DMS53 treated with DMSO at 0.1 percent for 48 hours (cell line): Measurements from ENCODE around the gene VWCE.
A peak's percentile ranks its signal among the peaks of the same experiment; 100 is the strongest.
"Not testable (repeated sequence)": the region's sequence is repeated elsewhere in the genome, so short reads cannot be mapped to it uniquely, and the experiment has no call there.

Experiments
- DNase-seq: peaks from one replicate; lab custom pipeline; 2025; ENCODE audit not compliant: unreplicated experiment; lab: John Stamatoyannopoulos, UW

VWCE gene

DNA sequence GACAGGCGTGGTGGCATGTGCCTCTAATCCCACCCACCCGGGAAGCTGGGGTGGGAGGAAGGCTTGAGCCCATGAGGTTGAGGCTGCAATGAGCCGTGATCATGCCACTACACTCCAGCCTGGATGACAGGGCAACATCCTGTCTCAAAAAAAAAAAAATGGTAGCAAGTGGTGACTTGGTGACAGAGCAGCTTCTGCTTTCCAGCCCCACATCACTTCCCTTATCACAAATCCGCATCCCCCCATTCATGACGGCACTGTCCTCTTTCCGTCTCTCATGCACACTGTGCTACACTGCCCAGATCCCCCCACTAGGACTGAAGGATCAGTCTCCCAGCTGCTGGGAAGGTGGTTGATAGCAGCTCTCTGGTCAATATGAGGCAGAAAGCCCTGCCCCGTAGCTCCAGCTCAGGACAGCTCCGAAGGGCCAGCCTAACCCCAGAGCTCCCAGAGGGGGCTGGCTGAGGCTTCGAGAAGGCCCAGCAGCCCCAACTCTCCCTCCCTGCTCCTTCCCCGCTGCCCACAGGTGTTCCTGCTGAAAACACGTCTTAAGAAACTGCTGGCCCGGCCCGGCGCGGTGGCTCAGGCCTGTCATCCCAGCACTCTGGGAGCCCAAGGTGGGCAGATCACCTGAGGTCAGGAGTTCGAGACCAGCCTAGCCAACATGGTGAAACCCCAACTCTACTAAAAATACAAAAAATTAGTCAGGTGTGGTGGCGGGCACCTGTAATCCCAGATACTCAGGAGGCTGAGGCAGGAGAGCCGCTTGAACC lies 38.2 kb downstream of the VWCE start:
- DNase-seq, result no peak

DNA sequence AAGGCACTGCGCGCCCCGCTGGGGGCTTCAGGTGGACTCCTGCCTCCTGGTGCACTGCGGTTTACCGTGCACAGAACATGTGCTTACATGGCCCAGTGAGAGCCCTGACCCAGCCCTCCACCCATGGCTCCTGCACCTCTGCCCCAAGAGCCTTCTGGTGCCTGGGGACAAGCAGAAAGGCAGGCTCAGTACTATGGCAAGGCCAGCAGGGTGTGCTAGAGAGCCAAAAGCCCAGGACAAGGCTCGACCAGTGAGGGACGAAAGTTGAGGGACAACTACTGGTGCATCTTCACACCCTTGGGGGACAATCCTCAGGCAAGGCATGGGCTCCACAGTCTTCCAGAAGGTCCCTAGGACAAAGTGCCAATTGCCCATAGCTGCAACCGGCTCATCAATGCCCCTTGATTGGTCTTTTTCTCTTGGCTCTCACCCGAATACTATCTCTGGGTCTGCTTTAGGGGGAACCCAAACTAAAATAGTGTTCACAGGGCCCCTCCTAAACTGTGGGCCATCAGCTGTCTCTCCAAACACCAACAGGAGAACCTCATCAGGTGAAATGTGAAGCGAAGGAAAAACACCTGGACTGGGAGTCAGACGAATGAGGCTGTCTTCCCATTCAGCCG lies 40.6 kb downstream of the VWCE start:
- peak; percentile 32 for DNase-seq

DNA sequence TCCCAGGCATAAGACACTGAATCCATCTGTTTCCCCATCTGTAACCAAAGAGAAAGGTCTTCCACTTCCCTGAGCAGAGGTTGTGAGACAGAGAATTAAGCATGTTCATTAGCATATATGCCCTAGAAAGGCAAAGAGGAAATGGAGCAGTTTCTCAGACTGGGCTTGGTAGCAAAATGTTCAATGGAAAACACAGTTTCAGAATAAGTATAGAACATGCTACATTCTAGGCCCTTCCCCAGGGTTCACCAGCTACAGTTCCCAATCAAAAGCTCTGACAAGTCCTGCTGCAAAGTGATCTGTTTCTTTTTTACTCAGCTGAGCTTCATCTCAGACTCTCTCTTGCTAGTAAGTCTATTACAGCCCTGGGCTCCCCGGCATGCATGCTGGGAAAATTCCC lies 42.8 kb downstream of the VWCE start:
- DNase-seq, result not testable (repeated sequence)

DNA sequence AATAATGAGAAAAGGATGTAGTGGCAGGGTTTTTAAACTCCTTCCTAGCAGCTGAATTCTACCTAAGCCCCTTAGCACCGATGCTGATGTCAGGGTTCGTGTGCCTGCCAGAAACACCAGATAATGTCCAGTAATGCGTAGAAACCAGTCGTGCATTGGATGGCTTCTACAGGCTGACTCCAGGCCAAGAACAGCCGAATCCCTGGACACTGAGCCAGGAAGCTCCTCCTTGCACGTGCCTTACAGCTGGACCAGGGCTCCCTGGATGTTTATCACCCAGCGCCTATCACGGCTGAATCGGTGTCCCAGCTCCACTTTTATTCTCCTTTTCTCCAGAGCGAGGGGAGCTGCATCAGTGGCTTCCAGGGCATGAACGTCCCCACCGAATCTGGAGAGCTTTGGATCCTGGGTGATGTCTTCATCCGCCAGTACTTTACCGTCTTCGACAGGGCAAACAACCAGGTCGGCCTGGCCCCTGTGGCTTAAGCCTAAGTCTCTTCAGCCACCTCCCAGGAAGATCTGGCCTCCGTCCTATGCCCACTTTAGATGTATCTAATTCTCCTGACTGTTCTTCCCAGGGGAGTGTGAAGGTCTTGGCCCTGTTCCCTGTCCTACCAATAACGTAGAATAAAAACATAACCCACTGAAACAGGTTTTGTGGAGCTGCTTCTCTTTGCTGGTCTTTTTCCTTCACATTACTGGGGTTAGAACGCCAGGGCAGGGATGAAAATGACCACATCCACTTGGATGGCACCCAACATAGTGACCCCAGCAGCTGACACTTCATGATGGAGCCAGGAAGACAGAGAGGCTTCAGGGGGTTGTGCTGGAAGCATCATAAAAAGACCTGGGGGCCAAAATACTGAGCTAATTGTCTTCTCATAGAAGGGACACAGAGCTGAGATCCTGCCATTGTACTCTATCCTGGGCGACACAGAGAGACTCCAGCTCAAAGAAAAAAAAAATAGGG lies 44.0 kb downstream of the VWCE start:
- DNase-seq, result not testable (repeated sequence)

DNA sequence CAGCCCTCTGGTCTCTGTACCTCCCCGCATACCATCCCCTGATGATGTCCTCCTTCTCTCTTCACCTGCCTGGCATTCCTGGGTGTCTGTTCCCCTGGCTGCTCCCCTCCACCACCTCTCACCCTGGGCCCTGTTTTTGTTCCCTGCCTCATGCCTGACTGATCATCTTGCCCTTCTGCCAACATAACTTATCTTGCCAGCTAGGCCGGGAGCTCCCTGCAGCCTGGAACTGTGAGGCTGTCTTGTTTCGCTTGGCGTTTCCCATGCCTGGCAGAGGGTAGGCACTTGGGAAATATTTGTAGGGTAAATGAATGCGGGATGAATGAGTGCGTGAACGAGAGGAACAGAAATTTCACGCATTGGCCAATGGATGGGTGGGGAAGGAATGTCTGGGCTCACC lies 45.9 kb downstream of the VWCE start:
- DNase-seq, result not testable (repeated sequence)

DNA sequence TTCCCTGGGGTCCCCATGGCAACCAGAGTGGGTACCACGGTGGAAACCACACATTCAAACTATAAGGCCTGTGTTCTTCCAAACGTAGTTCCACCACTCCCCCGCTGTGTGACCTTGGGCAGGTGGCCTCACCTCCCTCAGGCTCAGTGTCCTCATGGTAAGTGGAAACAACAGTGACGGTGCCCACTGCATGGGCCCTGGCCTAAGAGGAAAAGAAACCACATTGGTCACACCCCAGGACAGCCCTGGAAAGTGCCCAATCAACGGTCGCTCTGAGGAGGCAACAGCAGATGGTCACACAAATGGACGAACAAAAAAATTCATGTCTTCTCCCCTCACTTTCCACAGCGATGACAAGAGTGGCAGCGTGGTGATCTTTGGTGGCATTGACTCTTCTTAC lies 47.0 kb downstream of the VWCE start:
- not testable (repeated sequence) for DNase-seq

DNA sequence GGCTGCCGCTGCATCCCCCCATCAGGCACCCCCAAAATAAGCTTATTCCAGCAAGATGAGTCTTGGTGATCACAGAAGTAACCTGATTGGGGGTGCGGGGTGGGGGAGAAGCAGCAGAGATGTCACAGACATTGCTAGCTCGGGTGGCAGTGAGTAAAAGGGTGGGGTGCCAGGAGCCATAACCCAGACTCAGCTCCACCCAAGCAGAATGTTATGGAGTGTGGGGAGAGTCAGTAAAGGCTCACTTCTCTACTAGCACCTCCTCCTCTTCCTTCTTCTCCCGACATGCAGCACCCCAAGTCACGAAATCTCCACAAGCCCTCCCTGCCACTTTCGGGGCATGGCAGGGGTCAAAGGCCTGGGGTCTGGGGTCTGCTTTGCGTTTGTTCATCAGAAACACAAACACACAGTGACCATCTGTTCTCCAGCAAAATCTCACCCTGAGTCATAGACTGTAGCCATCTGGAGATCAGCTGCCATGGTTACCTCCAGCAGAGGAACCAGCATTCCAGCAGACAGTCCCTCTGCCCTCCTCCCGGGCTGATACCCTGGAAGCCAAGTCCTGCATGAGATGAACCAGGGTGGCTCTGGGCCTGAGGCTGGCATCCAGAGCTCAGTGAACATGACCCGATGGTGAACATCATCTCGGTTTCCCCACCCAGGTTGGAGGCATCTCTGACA lies 49.7 kb downstream of the VWCE start:
- DNase-seq, result not testable (repeated sequence)

DNA sequence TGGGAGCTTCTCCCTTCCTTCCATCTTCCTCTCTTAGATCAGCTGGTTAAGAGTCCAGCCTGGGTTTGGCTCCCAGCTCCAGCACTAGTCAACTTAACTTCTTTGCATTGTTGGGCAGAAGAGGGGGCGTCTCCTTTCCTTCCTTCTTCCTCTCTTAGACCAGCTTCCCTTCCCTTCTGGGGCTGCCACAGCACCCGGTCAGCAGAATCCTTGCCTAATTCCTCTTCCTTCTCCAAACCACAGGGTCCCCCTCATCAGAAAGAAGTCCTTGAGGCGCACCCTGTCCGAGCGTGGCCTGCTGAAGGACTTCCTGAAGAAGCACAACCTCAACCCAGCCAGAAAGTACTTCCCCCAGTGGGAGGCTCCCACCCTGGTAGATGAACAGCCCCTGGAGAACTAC lies 53.6 kb downstream of the VWCE start:
- not testable (repeated sequence) for DNase-seq

DNA sequence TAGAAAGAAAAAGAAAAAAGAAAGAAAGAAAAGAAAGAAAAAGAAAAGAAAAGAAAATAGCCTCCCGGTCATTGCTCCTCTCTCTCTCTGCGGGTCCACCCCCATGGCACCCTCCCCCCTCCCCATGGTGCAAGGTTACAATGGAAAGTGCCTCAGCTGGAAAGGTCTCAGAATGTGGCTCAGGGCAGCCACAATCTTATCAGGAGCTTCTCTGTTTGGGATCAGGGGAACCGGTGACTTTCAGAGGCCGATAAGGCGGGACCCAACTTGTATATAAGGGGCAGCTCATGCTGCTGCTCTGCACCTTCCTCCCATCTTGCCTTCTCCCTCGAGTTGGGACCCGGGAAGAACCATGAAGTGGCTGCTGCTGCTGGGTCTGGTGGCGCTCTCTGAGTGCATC lies 54.2 kb downstream of the VWCE start, which contains the start of gene PGA5:
Gene PGA5 (plus strand): TSS at position 301 of the 400 bp plus-strand sequence. CDS start 52 bp downstream, at position 353.
- DNase-seq, result not testable (repeated sequence)

DNA sequence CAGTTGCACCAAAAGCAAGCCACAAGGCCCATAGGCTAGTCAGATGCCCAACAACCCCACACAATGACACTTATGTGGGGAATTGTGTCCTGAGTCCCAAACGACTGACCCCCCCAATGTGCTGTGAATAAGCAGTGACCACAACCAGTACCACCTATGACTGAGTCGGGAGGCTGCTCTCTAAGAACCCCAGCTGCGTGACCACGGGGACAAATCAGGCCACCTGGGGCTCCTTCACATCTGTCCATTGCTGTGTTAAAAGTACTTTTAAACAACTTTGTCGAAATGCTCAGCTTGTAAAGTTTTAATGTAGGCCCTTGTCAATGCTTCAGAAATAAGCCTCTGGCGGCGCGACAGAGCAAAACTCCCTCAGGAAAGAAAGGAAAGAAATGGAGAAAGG lies 54.8 kb downstream of the VWCE start:
- not testable (repeated sequence) for DNase-seq

DNA sequence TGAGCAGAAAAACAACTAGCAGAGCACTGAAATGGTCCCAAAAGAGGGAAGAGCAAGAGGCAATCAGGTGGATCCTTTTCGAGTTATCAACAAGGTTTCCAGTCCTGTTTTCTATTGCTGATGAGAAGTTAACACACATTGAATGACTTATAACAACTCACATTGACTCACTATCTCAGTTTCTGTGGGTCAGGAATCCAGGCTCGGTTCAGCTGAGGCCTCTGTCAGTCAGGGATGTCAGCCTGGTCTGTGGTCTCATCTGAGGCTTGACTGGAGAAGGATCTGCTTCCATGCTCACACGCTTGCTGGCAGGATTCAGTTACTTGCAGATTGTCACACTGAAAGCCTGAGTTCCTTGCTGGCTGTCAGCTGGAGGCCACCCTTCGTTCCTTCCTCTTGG lies 58.0 kb downstream of the VWCE start:
- not testable (repeated sequence) for DNase-seq

DNA sequence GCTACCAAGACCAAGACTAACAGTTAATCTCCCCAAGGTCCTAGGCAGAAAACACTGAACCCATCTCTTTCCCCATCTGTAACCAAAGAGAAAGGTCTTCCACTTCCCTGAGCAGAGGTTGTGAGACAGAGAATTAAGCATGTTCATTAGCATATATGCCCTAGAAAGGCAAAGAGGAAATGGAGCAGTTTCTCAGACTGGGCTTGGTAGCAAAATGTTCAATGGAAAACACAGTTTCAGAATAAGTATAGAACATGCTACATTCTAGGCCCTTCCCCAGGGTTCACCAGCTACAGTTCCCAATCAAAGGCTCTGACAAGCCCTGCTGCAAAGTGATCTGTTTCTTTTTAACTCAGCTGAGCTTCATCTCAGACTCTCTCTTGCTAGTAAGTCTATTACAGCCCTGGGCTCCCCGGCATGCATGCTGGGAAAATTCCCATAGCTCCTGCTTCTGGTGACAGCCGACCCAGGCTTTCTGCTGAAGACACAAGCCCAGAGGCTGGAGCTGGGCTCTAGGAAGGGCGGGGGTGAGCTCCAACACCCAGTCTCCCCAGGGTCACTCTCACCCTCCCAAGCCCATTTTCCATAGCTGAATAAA lies 62.5 kb downstream of the VWCE start:
- not testable (repeated sequence) for DNase-seq

DNA sequence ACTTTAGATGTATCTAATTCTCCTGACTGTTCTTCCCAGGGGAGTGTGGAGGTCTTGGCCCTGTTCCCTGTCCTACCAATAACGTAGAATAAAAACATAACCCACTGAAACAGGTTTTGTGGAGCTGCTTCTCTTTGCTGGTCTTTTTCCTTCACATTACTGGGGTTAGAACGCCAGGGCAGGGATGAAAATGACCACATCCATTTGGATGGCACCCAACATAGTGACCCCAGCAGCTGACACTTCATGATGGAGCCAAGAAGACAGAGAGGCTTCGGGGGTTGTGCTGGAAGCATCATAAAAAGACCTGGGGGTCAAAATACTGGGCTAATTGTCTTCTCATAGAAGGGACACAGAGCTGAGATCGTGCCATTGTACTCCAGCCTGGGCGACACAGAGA lies 63.5 kb downstream of the VWCE start:
- not testable (repeated sequence) for DNase-seq

DNA sequence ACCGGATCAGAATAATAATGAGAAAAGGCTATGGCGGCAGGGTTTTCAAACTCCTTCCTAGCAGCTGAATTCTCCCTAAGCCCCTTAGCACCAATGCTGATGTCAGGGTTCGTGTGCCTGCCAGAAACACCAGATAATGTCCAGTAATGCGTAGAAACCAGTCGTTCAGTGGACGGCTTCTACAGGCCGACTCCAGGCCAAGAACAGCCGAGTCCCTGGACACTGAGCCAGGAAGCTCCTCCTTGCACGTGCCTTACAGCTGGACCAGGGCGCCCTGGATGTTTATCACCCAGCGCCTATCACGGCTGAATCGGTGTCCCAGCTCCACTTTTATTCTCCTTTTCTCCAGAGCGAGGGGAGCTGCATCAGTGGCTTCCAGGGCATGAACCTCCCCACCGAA lies 64.1 kb downstream of the VWCE start:
- not testable (repeated sequence) for DNase-seq

DNA sequence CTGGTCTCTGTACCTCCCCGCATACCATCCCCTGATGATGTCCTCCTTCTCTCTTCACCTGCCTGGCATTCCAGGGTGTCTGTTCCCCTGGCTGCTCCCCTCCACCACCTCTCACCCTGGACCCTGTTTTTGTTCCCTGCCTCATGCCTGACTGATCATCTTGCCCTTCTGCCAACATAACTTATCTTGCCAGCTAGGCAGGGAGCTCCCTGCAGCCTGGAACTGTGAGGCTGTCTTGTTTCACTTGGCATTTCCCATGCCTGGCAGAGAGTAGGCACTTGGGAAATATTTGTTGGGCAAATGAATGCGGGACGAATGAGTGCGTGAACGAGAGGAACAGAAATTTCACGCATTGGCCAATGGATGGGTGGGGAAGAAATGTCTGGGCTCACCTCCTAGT lies 65.7 kb downstream of the VWCE start:
- DNase-seq, result not testable (repeated sequence)

DNA sequence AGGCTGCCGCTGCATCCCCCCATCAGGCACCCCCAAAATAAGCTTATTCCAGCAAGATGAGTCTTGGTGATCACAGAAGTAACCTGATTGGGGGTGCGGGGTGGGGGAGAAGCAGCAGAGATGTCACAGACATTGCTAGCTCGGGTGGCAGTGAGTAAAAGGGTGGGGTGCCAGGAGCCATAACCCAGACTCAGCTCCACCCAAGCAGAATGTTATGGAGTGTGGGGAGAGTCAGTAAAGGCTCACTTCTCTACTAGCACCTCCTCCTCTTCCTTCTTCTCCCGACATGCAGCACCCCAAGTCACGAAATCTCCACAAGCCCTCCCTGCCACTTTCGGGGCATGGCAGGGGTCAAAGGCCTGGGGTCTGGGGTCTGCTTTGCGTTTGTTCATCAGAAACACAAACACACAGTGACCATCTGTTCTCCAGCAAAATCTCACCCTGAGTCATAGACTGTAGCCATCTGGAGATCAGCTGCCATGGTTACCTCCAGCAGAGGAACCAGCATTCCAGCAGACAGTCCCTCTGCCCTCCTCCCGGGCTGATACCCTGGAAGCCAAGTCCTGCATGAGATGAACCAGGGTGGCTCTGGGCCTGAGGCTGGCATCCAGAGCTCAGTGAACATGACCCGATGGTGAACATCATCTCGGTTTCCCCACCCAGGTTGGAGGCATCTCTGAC lies 68.5 kb downstream of the VWCE start:
- not testable (repeated sequence) for DNase-seq

DNA sequence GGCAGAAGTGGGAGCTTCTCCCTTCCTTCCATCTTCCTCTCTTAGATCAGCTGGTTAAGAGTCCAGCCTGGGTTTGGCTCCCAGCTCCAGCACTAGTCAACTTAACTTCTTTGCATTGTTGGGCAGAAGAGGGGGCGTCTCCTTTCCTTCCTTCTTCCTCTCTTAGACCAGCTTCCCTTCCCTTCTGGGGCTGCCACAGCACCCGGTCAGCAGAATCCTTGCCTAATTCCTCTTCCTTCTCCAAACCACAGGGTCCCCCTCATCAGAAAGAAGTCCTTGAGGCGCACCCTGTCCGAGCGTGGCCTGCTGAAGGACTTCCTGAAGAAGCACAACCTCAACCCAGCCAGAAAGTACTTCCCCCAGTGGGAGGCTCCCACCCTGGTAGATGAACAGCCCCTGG lies 72.4 kb downstream of the VWCE start:
- DNase-seq, result not testable (repeated sequence)

DNA sequence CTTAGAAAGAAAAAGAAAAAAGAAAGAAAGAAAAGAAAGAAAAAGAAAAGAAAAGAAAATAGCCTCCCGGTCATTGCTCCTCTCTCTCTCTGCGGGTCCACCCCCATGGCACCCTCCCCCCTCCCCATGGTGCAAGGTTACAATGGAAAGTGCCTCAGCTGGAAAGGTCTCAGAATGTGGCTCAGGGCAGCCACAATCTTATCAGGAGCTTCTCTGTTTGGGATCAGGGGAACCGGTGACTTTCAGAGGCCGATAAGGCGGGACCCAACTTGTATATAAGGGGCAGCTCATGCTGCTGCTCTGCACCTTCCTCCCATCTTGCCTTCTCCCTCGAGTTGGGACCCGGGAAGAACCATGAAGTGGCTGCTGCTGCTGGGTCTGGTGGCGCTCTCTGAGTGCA lies 73.1 kb downstream of the VWCE start, which contains the start of gene PGA4:
Gene PGA4 (plus strand): TSS at position 301 of the 400 bp plus-strand sequence. CDS start 54 bp downstream, at position 355.
- not testable (repeated sequence) for DNase-seq

DNA sequence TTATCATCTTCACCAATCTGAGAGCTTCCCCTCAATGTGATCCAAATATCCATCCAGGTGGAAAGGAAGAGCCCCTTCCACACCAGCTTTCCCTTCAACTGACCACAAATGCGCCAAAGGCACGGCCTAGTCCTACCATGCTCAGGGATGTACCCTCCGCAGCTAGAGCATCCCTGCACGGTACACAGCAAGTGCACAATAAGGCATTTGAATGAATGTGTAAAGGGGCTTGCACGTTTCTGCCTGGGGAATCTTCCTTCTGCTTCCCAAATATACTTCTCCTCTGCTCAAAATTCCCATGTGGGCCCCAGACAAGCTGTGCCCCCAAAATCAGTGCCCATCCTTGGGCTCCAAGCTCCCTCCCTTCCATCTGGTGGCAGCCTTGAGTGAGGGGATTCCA lies 76.1 kb downstream of the VWCE start:
- not testable (repeated sequence) for DNase-seq

DNA sequence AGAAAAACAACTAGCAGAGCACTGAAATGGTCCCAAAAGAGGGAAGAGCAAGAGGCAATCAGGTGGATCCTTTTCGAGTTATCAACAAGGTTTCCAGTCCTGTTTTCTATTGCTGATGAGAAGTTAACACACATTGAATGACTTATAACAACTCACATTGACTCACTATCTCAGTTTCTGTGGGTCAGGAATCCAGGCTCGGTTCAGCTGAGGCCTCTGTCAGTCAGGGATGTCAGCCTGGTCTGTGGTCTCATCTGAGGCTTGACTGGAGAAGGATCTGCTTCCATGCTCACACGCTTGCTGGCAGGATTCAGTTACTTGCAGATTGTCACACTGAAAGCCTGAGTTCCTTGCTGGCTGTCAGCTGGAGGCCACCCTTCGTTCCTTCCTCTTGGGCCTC lies 76.8 kb downstream of the VWCE start:
- not testable (repeated sequence) for DNase-seq
